Eye (tissue), 1 donor: Measurements from ENCODE around the gene GPR107.

Experiments used
- DNase-seq: peaks from one replicate; pipeline ENCODE4 v3.0.0-alpha.2; 2015

The GPR107 gene

GRCh38 chr9:130165579-130165978 is 111.9 kb downstream of the GPR107 start:
- no peak for DNase-seq

GRCh38 chr9:130166399-130166798 is 112.7 kb downstream of the GPR107 start:
- DNase-seq, result no peak

GRCh38 chr9:130167927-130168326 is 114.2 kb downstream of the GPR107 start:
- DNase-seq, result no peak

- DNase-seq, result peak; percentile 39
Measured at GRCh38 chr9:130171226-130172148, 117.8 kb downstream of the GPR107 start.

GRCh38 chr9:130172161-130172857 is 118.6 kb downstream of the GPR107 start, which contains the start of gene NCS1:
TSS of gene NCS1 (plus strand) at chr9:130172404. CDS start at chr9:130172664, 260 bp downstream.
- DNase-seq, result peak; percentile 83

GRCh38 chr9:130172858-130173665 is 119.4 kb downstream of the GPR107 start:
- DNase-seq, result peak; percentile 62

GRCh38 chr9:130173666-130173983 is 119.9 kb downstream of the GPR107 start:
- DNase-seq, result no peak

GRCh38 chr9:130174025-130174424 is 120.3 kb downstream of the GPR107 start:
- DNase-seq, result no peak

- DNase-seq, result no peak
Measured at GRCh38 chr9:130174920-130175321, 121.2 kb downstream of the GPR107 start.

- DNase-seq, result no peak
Measured at GRCh38 chr9:130175355-130175754, 121.6 kb downstream of the GPR107 start.

GRCh38 chr9:130176760-130177159 is 123.1 kb downstream of the GPR107 start:
- no peak for DNase-seq

- no peak for DNase-seq
Measured at GRCh38 chr9:130177898-130178805, 124.4 kb downstream of the GPR107 start.

- no peak for DNase-seq
Measured at GRCh38 chr9:130179331-130179907, 125.7 kb downstream of the GPR107 start.

GRCh38 chr9:130180516-130180915 is 126.8 kb downstream of the GPR107 start:
- DNase-seq, result no peak

GRCh38 chr9:130181678-130182380 is 128.1 kb downstream of the GPR107 start:
- DNase-seq, result no peak

GRCh38 chr9:130182381-130182909 is 128.7 kb downstream of the GPR107 start:
- no peak for DNase-seq

- peak; percentile 85 for DNase-seq
Measured at GRCh38 chr9:130183133-130183762, 129.5 kb downstream of the GPR107 start.

GRCh38 chr9:130185017-130185416 is 131.3 kb downstream of the GPR107 start:
- DNase-seq, result peak; percentile 54

GRCh38 chr9:130185490-130186031 is 131.9 kb downstream of the GPR107 start:
- DNase-seq, result peak; percentile 82

- DNase-seq, result peak; percentile 60
Measured at GRCh38 chr9:130186051-130186450, 132.3 kb downstream of the GPR107 start.
